PC-3 (cell line): ENCODE results near the gene FAM107B. TPM values are rescaled to one million over a fixed set of nuclear protein-coding genes. Genes with fewer than 3 reads are reported as not detected.

Source experiments
- ATAC-seq: fragments of 200-7000 bp; cut with Tn5 transposase; 2 replicates; pipeline ENCODE4 v1.9.1; 2020; ENCODE audit warnings: mild to moderate bottlenecking, moderate library complexity
- BruUV-seq: library from RNA; stranded (reverse); fragments of 400-500 nt; replicated peaks from 2 replicates; lab custom pipeline; 2021; lab: Mats Ljungman, UMichigan
- CTCF ChIA-PET: fragments of 300-600 bp; sonication (Branson Sonifier 250); formaldehyde crosslinking; loops from one replicate; lab custom pipeline; 2022; ENCODE audit warnings: antibody characterized with exemption; lab: Charles Lee
- POLR2A ChIA-PET: fragments of 300-600 bp; sonication (Branson Sonifier 250); formaldehyde crosslinking; loops from one replicate; lab custom pipeline; 2022; ENCODE audit warnings: antibody characterized with exemption; ENCODE audit not compliant: unreplicated experiment; lab: Charles Lee
- DNase-seq: peaks from one replicate; pipeline ENCODE4 v3.0.0-alpha.2; 2015
- H2AFZ ChIP-seq: fragments of 300-600 bp; sonication (generic); 2 replicates; pipeline ENCODE4 v1.6.0; 2016; ENCODE audit warnings: antibody characterized with exemption, low read length
- H3F3A ChIP-seq: fragments of 300-600 bp; sonication (generic); one replicate; pipeline ENCODE4 v1.6.0; 2017; ENCODE audit warnings: antibody characterized with exemption, low read length, control low read depth, mild to moderate bottlenecking; ENCODE audit not compliant: unreplicated experiment
- H3K27ac ChIP-seq: fragments of 300-600 bp; sonication (generic); 2 replicates; pipeline ENCODE4 v1.5.1; 2016; ENCODE audit warnings: mild to moderate bottlenecking, low read length
- H3K27me3 ChIP-seq: fragments of 300-600 bp; sonication (generic); 2 replicates; pipeline ENCODE4 v1.6.1; 2016; ENCODE audit warnings: low read length, mixed read lengths
- H3K36me3 ChIP-seq: fragments of 300-600 bp; sonication (generic); 2 replicates; pipeline ENCODE4 v1.6.1; 2016; ENCODE audit warnings: low read depth, mixed run types, low read length, mixed read lengths
- H3K4me1 ChIP-seq: fragments of 300-600 bp; sonication (generic); 2 replicates; pipeline ENCODE4 v1.5.1; 2016; ENCODE audit warnings: low read length; ENCODE audit not compliant: insufficient read depth
- H3K4me2 ChIP-seq: fragments of 300-600 bp; sonication (generic); 2 replicates; pipeline ENCODE4 v1.6.0; 2016; ENCODE audit warnings: low read length
- H3K4me3 ChIP-seq: fragments of 300-600 bp; sonication (generic); 2 replicates; pipeline ENCODE4 v1.5.1; 2016; ENCODE audit warnings: mild to moderate bottlenecking, low read length, mixed read lengths
- H3K79me2 ChIP-seq: fragments of 300-600 bp; sonication (generic); 2 replicates; pipeline ENCODE4 v1.6.1; 2017; ENCODE audit warnings: low read length, mixed read lengths
- H3K9ac ChIP-seq: fragments of 300-600 bp; sonication (generic); 2 replicates; pipeline ENCODE4 v1.6.0; 2016; ENCODE audit warnings: mild to moderate bottlenecking, low read length
- H3K9me2 ChIP-seq: fragments of 300-600 bp; sonication (generic); replicated peaks from 2 replicates; pipeline ENCODE4 v1.6.1; 2016; ENCODE audit warnings: mixed run types, low read length, mixed read lengths
- H3K9me3 ChIP-seq: fragments of 300-600 bp; sonication (generic); 2 replicates; pipeline ENCODE4 v1.6.1; 2016; ENCODE audit warnings: low read length, mixed read lengths
- H4K20me1 ChIP-seq: fragments of 300-600 bp; sonication (generic); 2 replicates; pipeline ENCODE4 v1.6.1; 2016; ENCODE audit warnings: low read length, mixed read lengths
- EZH2 ChIP-seq: fragments of 300-600 bp; sonication (generic); IDR thresholded peaks from one replicate; pipeline ENCODE4 v1.6.1; 2017; ENCODE audit warnings: antibody characterized with exemption, mild to moderate bottlenecking, low read length; ENCODE audit not compliant: unreplicated experiment
- EZH2phosphoT487 ChIP-seq: fragments of 300-600 bp; sonication (generic); IDR thresholded peaks from 2 replicates; pipeline ENCODE4 v1.6.1; 2018; ENCODE audit warnings: mild to moderate bottlenecking, antibody characterized with exemption, low read length, borderline replicate concordance
- intact Hi-C: fragments of 100-400 bp; cut with micrococcal nuclease; formaldehyde crosslinking; loops from 2 replicates; pipeline ENCODE4 v1.9.0; 2023
- total RNA-seq: library from RNA; depleted of rRNA; stranded (reverse); fragments of >200 nt; gene quantifications from 2 replicates; pipeline ENCODE4 v1.2.3, GENCODE V29; 2014
- TF ChIP-seq, protein P1 (sequence below): fragments of 300-600 bp; sonication (generic); conservative IDR thresholded peaks from 2 replicates; pipeline ENCODE4 v1.5.1; 2017; ENCODE audit warnings: antibody characterized with exemption, low read depth, mild to moderate bottlenecking, low read length

Gene FAM107B
- total RNA-seq, 1 experiment from 2014 or later: 36.6 TPM

GRCh38 chr10:14648946-14649345 is 125.8 kb downstream of the FAM107B start:
- CTCF ChIA-PET: no interaction called here

GRCh38 chr10:14648005-14648765 is 126.5 kb downstream of the FAM107B start:
- Histone ChIP-seq H2AFZ (no peak overlapping the region), H3K4me1 (peaks cover 7% of the 10 kb centered on the region), H3K27ac (no peak overlapping the region), H3F3A (no peaks in the 10 kb centered on the region), H3K9me2 (no peaks in the 10 kb centered on the region), H3K36me3 (no peaks in the 10 kb centered on the region), H3K79me2 (no peaks in the 10 kb centered on the region), H3K9ac (no peak overlapping the region), H3K4me3 (no peak overlapping the region), H3K9me3 (no peaks in the 10 kb centered on the region), H3K4me2 (no peak overlapping the region), H3K27me3 (no peaks in the 10 kb centered on the region), H4K20me1 (no peaks in the 10 kb centered on the region)
- ChIA-PET CTCF (interaction anchor here (0.6 kb wide), 1 partner anchor 29 kb away, joined by 6 read pairs; no protein-coding TSS in a partner anchor), POLR2A (no interaction called here)
- ATAC-seq (no peak), DNase-seq (no peak)
- intact Hi-C loops: no loop called here
- no peak for TF ChIP-seq EZH2phosphoT487
- TF ChIP-seq EZH2: no peak
- TF ChIP-seq, protein P1, sequence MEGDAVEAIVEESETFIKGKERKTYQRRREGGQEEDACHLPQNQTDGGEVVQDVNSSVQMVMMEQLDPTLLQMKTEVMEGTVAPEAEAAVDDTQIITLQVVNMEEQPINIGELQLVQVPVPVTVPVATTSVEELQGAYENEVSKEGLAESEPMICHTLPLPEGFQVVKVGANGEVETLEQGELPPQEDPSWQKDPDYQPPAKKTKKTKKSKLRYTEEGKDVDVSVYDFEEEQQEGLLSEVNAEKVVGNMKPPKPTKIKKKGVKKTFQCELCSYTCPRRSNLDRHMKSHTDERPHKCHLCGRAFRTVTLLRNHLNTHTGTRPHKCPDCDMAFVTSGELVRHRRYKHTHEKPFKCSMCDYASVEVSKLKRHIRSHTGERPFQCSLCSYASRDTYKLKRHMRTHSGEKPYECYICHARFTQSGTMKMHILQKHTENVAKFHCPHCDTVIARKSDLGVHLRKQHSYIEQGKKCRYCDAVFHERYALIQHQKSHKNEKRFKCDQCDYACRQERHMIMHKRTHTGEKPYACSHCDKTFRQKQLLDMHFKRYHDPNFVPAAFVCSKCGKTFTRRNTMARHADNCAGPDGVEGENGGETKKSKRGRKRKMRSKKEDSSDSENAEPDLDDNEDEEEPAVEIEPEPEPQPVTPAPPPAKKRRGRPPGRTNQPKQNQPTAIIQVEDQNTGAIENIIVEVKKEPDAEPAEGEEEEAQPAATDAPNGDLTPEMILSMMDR: no peak
- no TSS peak for BruUV-seq

More at GRCh38 chr10:14648946-14649345, 125.8 kb downstream of the FAM107B start:
- DNase-seq (no peak), ATAC-seq (no peak)
- intact Hi-C loops: no loop called here
- no TSS peak for BruUV-seq
- no peak overlapping the region for H3K4me2 ChIP-seq
- H3K9me2 ChIP-seq: no peaks in the 10 kb centered on the region
- no peaks in the 10 kb centered on the region for H3K9me3 ChIP-seq
- no peak overlapping the region for H2AFZ ChIP-seq
- POLR2A ChIA-PET: no interaction called here
- peaks cover 13% of the 10 kb centered on the region for H3K4me1 ChIP-seq
- H3K27me3 ChIP-seq: no peaks in the 10 kb centered on the region
- H4K20me1 ChIP-seq: no peaks in the 10 kb centered on the region
- no peaks in the 10 kb centered on the region for H3F3A ChIP-seq
- no peak overlapping the region for H3K27ac ChIP-seq
- H3K36me3 ChIP-seq: no peaks in the 10 kb centered on the region
- no peak overlapping the region for H3K9ac ChIP-seq
- H3K4me3 ChIP-seq: no peak overlapping the region
- no peaks in the 10 kb centered on the region for H3K79me2 ChIP-seq
- TF ChIP-seq EZH2phosphoT487: no peak
- TF ChIP-seq EZH2: no peak
- TF ChIP-seq, protein P1: no peak
